Glutamatergic neuron (in vitro differentiated cells): ENCODE measurements around the gene HMGA1. TPM values are rescaled to one million over a fixed set of nuclear protein-coding genes. Genes with fewer than 3 reads are reported as not detected.
A peak's percentile ranks its signal among the peaks of the same experiment; 100 is the strongest.

Experiments used
- DNase-seq: peaks from one replicate; pipeline ENCODE4 v3.0.0; 2022
- H3K27ac Mint-ChIP-seq: one replicate; pipeline ENCODE4 v1.8.0; 2020; ENCODE audit warnings: mild to moderate bottlenecking, mixed read lengths, inconsistent platforms; ENCODE audit not compliant: unreplicated experiment
- H3K27me3 Mint-ChIP-seq: one replicate; pipeline ENCODE4 v1.8.0; 2020; ENCODE audit warnings: mild to moderate bottlenecking, moderate library complexity, mixed read lengths, inconsistent platforms; ENCODE audit not compliant: unreplicated experiment
- H3K36me3 Mint-ChIP-seq: one replicate; pipeline ENCODE4 v1.8.0; 2020; ENCODE audit warnings: mild to moderate bottlenecking, mixed read lengths, inconsistent platforms; ENCODE audit not compliant: unreplicated experiment
- H3K4me1 Mint-ChIP-seq: one replicate; pipeline ENCODE4 v1.8.0; 2020; ENCODE audit warnings: mild to moderate bottlenecking, low read depth, mixed read lengths, inconsistent platforms; ENCODE audit not compliant: unreplicated experiment
- H3K4me3 Mint-ChIP-seq: one replicate; pipeline ENCODE4 v1.8.0; 2020; ENCODE audit warnings: mild to moderate bottlenecking, mixed read lengths, inconsistent platforms; ENCODE audit not compliant: unreplicated experiment
- H3K9me3 Mint-ChIP-seq: one replicate; pipeline ENCODE4 v1.8.0; 2020; ENCODE audit warnings: mild to moderate bottlenecking, moderate library complexity, mixed read lengths, inconsistent platforms; ENCODE audit not compliant: unreplicated experiment
- long read RNA-seq: library from polyadenylated mRNA; unstranded; transcript quantifications from one replicate; pipeline ENCODE4 v2.0.0, GENCODE V29; 2020; ENCODE audit not compliant: unreplicated experiment
- total RNA-seq: library from RNA; stranded (reverse); fragmentation: NEBNext Ultra II Directional; extraction: Animal tissue kit (Norgen Biotek cat#: 25700); gene quantifications from one replicate; pipeline ENCODE4 v1.2.1, GENCODE V29; 2021; ENCODE audit not compliant: unreplicated experiment
- TF ChIP-seq, protein P1 (sequence below): fragments of 200-600 bp; sonication (generic); IDR thresholded peaks from one replicate; pipeline ENCODE4 v1.5.0; 2021; ENCODE audit not compliant: partially characterized antibody, unreplicated experiment

Gene HMGA1, protein sequence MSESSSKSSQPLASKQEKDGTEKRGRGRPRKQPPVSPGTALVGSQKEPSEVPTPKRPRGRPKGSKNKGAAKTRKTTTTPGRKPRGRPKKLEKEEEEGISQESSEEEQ
- total RNA-seq: 322 TPM
- long read RNA-seq, transcript HMGA1-201 (6 exons, 1,920 nt): major isoform, 72 of 125 reads
- long read RNA-seq, transcript HMGA1-202 (5 exons, 1,773 nt): minor isoform, 5 of 125 reads
- long read RNA-seq, transcript HMGA1-204 (6 exons, 1,887 nt): minor isoform, 14 of 125 reads
- long read RNA-seq, partial matches to known transcripts: 23 of 125 reads
- long read RNA-seq, other reads (novel, unspliced or antisense): 8 of 125 reads

DNA sequence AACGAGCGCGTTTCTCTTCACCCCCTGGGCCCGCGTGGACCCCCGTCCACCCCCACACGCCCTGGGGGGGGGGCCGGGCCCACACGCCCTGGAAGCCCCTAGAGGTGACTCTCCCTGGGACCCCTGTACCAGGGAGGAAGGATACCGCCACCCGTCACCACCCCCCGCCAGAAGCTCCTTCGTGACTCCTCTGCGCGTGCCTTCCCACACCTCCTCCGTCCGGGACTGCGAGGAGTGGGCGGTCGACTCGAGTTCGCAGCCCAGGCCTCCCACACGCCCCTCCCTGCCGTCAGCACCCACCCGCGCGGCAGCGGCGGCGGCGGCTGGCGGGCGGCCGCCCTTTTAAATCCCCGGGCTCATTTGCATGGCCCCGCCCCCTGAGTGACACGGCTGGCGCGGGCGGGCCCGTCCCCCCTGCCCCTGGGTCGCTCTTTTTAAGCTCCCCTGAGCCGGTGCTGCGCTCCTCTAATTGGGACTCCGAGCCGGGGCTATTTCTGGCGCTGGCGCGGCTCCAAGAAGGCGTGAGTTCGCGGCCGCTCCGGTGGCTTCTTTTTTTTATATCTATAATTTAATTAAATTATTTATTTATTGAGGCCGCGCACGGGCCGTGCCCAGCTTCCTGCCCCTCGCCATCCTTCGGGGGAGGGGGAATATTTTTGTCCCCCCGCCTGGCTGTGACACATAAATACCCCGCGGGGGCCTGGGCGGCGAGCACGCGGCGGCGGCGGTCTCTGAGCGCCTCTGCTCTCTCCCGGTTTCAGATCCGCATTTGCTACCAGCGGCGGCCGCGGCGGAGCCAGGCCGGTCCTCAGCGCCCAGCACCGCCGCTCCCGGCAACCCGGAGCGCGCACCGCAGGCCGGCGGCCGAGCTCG, at the start of gene HMGA1:
TSS of gene HMGA1 (plus strand) at position 431 of the 873 bp plus-strand sequence. CDS start 3,908 bp downstream, outside the sequence.
- H3K4me3 Mint-ChIP-seq: peak within 1 kb of the TSS; percentile 78
- peaks cover 15% of the 10 kb centered on the region for H3K4me1 Mint-ChIP-seq
- H3K27ac Mint-ChIP-seq: peak within 1 kb of the TSS; percentile 86
- TF ChIP-seq, protein P1, sequence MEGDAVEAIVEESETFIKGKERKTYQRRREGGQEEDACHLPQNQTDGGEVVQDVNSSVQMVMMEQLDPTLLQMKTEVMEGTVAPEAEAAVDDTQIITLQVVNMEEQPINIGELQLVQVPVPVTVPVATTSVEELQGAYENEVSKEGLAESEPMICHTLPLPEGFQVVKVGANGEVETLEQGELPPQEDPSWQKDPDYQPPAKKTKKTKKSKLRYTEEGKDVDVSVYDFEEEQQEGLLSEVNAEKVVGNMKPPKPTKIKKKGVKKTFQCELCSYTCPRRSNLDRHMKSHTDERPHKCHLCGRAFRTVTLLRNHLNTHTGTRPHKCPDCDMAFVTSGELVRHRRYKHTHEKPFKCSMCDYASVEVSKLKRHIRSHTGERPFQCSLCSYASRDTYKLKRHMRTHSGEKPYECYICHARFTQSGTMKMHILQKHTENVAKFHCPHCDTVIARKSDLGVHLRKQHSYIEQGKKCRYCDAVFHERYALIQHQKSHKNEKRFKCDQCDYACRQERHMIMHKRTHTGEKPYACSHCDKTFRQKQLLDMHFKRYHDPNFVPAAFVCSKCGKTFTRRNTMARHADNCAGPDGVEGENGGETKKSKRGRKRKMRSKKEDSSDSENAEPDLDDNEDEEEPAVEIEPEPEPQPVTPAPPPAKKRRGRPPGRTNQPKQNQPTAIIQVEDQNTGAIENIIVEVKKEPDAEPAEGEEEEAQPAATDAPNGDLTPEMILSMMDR: peak; percentile 16
- H3K9me3 Mint-ChIP-seq: peaks cover 7% of the 10 kb centered on the region
- peak; percentile 94 for DNase-seq
- H3K27me3 Mint-ChIP-seq: peaks cover 7% of the 10 kb centered on the region
- no peaks in the 10 kb centered on the region for H3K36me3 Mint-ChIP-seq

DNA sequence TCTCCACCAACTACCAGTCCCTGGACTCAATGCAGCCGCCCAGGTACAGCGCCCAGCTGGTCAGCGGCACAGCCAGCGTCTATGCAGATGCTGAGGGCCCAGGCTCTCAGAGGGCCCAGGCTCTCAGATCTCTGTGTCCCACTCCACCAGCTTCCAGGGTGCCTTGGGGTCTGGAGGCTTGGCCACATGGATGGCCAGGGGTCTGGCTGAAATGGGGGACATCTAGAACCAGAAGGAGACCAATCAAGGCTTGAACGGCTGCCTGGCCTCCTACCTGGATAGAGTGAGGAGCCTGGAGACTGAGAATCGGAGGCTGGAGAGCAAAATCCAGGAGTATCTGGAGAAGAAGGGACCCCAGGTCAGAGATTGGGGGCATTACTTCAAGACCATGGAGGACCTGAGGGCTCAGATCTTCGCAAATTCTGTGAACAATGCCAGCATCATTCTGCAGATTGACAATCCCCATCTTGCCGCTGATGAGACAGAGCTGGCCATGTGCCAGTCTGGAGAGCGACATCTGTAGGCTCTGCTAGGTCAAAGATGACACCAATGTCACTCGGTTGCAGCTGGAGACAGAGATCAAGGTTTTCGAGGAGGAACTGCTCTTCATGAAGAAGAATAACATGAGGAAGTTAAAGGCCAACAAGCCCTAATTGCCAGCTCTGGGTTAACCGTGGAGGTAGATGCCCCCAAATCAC, 46.7 kb upstream of the HMGA1 start:
- TF ChIP-seq, protein P1: no peak
- Mint-ChIP-seq H3K36me3 (no peaks in the 10 kb centered on the region), H3K27me3 (peaks cover 2% of the 10 kb centered on the region), H3K4me1 (no peaks in the 10 kb centered on the region), H3K9me3 (no peaks in the 10 kb centered on the region), H3K4me3 (no peak overlapping the region), H3K27ac (no peak overlapping the region)
- DNase-seq: no peak

DNA sequence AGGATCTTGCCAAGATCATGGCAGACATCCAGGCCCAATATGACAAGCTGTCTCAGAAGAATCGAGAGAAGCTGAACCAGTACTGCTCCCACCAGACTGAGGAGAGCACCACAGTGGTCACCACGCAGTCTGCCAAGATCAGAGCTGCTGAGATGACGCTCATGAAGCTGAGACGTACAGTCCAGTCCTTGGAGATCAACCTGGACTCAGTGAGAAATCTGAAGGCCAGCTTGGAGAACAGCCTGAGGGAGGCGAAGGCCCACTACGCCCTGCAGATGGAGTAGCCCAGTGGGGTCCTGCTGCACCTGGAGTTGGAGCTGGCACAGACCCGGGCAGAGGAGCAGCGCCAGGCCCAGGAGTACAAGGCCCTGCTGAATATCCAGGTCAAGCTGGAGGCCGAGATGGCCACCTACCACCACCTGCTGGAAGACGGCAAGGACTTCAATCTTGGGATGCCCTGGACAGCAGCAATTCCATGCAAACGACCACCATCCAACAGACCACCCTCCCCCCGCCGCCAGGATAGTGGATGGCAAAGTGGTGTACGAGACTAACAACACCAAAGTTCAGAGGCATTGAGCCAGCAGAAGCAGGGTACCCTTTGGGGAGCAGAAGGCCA, 46.1 kb upstream of the HMGA1 start:
- Mint-ChIP-seq H3K4me3 (no peak overlapping the region), H3K27ac (no peak overlapping the region), H3K27me3 (peaks cover 6% of the 10 kb centered on the region), H3K36me3 (no peaks in the 10 kb centered on the region), H3K9me3 (no peaks in the 10 kb centered on the region), H3K4me1 (no peaks in the 10 kb centered on the region)
- DNase-seq: no peak
- TF ChIP-seq, protein P1: no peak

DNA sequence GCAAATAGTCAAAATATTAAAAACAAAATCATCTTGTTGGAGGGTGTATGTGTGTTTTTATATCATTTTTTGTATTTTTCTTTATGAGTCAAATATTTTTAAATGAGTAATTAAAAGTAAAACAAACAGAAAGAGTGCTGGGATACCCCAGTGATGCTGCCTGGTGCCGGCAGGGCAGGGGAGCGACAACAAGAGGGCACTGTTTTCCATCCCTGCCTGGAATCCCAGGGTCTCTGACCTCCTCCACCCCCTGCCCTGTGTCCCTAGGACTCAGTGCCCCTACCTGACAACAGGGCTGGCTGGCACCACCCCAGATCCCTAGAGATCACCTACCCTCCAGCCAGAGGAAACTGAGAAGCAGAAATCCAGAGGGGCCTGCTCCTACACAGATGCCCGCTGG, 41.9 kb upstream of the HMGA1 start:
- H3K9me3 Mint-ChIP-seq: no peaks in the 10 kb centered on the region
- H3K4me3 Mint-ChIP-seq: no peak overlapping the region
- no peaks in the 10 kb centered on the region for H3K36me3 Mint-ChIP-seq
- H3K4me1 Mint-ChIP-seq: peaks cover 6% of the 10 kb centered on the region
- no peak for DNase-seq
- H3K27me3 Mint-ChIP-seq: peaks cover 6% of the 10 kb centered on the region
- no peak overlapping the region for H3K27ac Mint-ChIP-seq
- TF ChIP-seq, protein P1: no peak
